ENCODE results near the gene MVK. TPM values are rescaled to one million over a fixed set of nuclear protein-coding genes. Genes with fewer than 3 reads are reported as not detected.

Gene MVK
- total and polyA plus RNA-seq, 2 experiments from 2014 or later: 16.7 to 40.1 TPM

DNA sequence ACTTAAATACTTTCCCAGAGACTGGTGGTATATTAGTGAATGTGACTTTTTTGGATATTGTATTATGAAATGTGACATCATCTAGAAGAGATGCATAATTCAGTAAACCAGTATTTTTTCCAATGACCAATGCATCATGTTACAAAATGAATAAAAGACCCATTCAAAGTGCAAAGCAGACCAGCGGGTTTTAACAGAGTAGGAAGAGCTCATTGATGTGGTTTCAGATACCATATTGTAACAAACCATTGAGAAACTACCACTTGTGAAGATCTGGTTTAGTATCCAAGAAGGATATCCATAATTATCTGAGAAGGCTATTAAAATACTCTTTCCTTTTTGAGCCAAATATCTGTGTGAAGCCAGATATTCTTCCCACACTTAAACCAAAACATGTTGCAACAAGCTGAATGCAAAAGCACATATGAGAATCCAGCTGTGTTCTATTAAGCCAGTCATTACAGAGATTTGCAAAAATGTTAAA lies 47.7 kb downstream of the MVK start (continued):
- TF ChIP-seq ZNF462 (CRISPR knock-in tag; IDR thresholded peaks at IDR 0.05) (no peak), EZH2phosphoT487 (IDR thresholded peaks at IDR 0.05; ENCODE audit: unreplicated experiment) (no peak), ZNF331 (CRISPR knock-in tag; IDR thresholded peaks at IDR 0.05; ENCODE audit: low read depth) (no peak)
- TF ChIP-seq, protein P1, sequence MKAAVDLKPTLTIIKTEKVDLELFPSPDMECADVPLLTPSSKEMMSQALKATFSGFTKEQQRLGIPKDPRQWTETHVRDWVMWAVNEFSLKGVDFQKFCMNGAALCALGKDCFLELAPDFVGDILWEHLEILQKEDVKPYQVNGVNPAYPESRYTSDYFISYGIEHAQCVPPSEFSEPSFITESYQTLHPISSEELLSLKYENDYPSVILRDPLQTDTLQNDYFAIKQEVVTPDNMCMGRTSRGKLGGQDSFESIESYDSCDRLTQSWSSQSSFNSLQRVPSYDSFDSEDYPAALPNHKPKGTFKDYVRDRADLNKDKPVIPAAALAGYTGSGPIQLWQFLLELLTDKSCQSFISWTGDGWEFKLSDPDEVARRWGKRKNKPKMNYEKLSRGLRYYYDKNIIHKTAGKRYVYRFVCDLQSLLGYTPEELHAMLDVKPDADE (IDR thresholded peaks at IDR 0.05): no peak

GRCh38 chr12:109621901-109622364 lies 48.3 kb downstream of the MVK start:
- Histone ChIP-seq H4K20me1 (replicated peaks; ENCODE audit: insufficient read depth) (no peaks in the 10 kb centered on the region), H3K36me3 (ENCODE audit: insufficient read depth) (no peaks in the 10 kb centered on the region), H3K79me2 (replicated peaks; ENCODE audit: insufficient read depth) (no peaks in the 10 kb centered on the region), H2AFZ (peak overlapping the region; percentile 52; the same call in 1 of the 2 replicates), H3K4me3 (no peak overlapping the region), H3K9me2 (ENCODE audit: insufficient read depth) (no peaks in the 10 kb centered on the region), H3K27me3 (ENCODE audit: insufficient read depth) (no peaks in the 10 kb centered on the region), H3K4me1 (ENCODE audit: insufficient read depth) (peaks cover 8% of the 10 kb centered on the region), H3K4me2 (0 out of 2 replicates have a peak overlapping the region, but pooled peaks have one; percentile 38), H3K27ac (ENCODE audit: low read depth) (no peak overlapping the region), H3F3A (replicated peaks; ENCODE audit: low read depth) (no peaks in the 10 kb centered on the region)
- Mint-ChIP-seq H3K9me3 (no peaks in the 10 kb centered on the region), H3K27me3 (ENCODE audit: insufficient read depth, low read depth, poor library complexity) (peaks cover 4% of the 10 kb centered on the region), H3K4me1 (peaks cover 8% of the 10 kb centered on the region; the same call in 2 of the 3 replicates), H3K27ac (no peak overlapping the region), H3K36me3 (ENCODE audit: low read depth) (no peaks in the 10 kb centered on the region; the same call in 2 of the 3 replicates), H3K4me3 (no peak overlapping the region)
- peak; percentile 52 for ATAC-seq
- peak; percentile 36 for DNase-seq (ENCODE audit: low spot score)
- TF ChIP-seq STAT1 (IDR thresholded peaks at IDR 0.05; ENCODE audit: unreplicated experiment) (no peak), CREB1 (CRISPR knock-in tag; IDR thresholded peaks at IDR 0.05; ENCODE audit: low read depth) (no peak), CTCF (conservative IDR thresholded peaks at IDR 0.05; ENCODE audit: low read depth in 2 of 2) (no peak), EZH2phosphoT487 (IDR thresholded peaks at IDR 0.05; ENCODE audit: unreplicated experiment) (no peak), POLR2AphosphoS5 (IDR thresholded peaks at IDR 0.05; ENCODE audit: low read depth) (no peak), EZH2 (IDR thresholded peaks at IDR 0.05; ENCODE audit: low read depth, unreplicated experiment) (no peak), ZNF331 (CRISPR knock-in tag; IDR thresholded peaks at IDR 0.05; ENCODE audit: low read depth) (no peak)
